ENCODE measurements around the gene AHI1.
"Not testable (repeated sequence)": the region's sequence is repeated elsewhere in the genome, so short reads cannot be mapped to it uniquely, and the experiment has no call there.

The AHI1 gene

DNA sequence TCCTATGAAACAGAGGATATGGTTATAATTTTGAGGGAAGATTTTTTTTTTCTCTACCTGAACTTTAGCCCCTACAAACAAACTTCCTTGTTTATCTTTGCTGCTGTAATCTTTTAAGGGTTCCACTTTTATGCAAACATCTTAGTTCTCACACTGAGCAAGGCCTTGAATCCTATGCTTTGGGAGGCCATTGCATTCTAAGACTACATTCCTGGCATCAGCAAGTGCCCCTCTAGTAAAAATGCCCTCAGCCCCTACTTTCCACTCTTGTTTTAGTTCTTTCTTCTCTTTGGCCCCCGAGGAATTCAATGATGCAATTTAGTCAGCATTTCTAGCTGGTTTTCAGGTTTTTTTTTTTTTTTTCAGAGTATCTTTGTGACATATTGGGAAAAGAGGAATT is 8.1 kb upstream of the AHI1 start:
- DNase-seq = no peak

DNA sequence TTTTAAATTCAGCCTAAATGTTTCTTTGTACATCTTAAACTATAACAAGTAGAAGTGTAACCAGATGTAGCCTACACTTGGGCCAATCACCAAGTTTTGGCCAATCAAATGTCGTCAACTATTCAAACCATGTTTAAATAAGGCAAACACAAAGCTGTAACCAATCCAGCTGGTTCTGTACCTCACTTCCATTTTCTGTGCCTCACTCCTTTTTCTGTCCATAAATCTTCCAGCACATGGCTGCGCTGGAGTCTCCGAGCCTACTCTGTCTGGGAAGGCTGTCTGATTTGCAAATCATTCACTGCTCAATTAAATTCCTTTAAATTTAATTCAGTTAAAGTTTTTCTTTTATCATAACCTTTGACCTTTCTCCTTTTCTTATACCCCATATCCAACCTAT is 7.7 kb upstream of the AHI1 start:
- no peak for DNase-seq

DNA sequence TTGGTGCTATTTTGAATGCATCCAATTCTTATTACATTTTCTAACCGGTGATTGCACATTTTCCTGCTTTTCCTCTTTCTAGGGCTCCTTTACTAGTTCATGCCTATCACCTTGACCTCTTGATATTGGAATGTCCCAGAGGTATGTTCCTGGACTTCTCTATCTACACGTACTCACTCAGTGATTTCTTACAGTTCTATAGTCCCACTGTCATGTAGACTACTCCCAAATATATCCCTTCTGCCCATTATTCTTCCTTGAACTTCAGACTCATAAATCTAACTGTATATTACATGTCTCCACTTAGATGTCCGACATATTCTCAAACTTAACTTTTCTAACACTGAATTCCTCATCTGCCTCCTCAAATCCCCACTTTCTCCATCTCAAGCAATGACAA is 7.2 kb upstream of the AHI1 start:
- no peak for DNase-seq

DNA sequence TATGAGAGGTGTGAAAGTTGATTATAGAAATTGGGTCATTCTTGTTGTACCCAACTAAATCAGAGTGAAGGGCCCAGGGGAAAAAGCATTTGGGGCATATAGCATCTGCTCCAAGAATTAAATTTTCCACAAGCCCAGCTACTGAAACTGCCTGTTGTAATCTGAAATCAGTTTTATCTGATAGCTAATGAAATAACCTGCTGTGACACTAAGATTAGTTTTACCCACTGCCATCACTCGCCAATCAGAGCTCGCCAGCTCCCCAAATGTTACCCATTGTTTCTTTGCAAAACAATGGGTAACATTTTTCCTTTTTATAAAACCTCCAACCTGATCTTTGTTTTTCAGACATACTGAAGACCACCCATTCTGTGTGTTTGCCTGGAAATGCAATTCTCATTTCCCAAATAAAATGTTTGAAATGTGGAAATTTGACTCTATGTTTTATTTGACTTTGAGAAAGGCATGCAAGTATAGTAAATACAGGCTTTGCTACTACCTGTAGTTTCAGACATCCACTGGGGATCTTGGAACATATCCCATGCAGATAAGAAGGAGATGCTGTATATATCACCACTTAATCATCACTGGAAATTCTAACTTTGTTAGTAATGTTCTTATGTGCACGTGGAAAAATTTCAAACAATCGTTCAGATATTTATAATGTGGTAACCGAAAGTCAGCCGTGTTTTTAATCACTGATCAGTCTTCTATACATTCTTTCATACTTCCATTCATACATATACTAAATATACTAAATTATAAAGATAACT is 6.3 kb upstream of the AHI1 start:
- no peak for DNase-seq

DNA sequence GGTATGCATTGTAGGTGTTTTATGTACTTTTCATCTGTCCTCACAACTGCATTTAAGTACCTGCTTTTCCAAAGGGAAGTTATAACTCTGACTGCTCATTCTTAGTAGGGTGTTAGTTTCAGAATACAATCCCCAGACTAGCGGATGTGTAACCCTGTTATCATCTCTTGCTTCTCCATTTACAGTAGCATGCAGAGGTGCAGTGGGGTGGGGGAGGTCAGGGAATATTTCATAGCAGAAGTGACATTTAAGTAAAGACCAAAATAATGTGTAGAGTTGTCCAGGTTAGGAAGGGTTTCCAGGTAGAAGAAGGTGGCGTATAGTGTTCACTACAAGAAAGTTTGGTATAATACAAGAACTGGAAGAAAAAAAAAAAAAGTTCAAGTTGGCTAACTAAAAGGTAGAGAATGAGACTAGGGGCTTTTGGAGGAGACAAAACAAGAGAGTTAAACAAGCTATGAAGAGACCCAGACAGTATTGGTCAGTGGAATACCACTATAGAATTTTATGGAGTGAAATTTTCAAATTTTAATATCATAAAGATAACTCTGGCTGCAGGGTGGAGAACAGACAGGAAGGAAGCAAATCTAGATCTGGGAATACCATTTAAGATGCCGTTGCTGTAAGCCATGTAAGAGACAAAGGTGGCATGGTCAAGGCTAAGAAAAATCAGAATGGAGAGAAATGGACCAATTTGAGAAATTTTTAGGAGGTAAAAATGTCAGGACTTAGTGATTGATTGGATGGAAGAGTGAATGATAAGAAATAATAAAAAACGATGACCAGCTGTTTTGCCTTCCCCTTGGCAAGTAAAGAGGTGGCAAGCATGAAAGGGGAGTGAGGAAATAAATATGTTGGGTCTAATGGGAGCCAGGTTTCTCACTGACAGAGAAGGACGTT is 2.2 kb upstream of the AHI1 start:
- no peak for DNase-seq

DNA sequence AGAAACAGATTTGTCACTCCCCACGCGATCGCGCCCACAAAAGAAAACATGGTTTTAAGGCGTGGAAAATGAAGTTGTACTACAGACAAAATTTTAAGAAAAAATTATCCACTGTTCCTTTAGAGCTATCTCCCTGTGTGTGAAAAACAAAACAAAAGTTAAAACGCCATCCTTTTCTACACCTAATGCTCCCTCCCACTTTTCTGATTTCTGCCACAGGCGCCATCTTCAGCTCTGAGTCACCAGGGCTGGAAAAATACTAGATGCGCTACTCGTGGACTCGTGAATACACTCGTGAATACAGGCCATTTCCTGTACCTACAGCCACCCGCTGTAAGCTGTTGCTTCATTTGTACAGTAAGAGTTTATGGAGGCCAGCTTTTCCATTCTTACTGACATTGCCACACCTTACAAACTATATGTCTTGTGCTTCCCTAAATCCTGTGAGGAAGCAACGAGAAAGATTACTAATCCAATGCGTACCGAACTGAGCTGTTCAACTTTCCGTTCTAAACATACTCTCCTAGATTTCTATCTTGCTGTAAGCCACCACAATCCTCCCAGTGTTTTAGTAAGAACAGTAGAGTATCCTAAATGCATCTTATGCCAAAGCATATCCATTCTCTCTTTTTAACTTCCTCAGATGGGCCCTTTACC is 773 bp upstream of the AHI1 start:
- DNase-seq = peak in 12 of 14 donors; percentile 10 to 78 (median 43)

DNA sequence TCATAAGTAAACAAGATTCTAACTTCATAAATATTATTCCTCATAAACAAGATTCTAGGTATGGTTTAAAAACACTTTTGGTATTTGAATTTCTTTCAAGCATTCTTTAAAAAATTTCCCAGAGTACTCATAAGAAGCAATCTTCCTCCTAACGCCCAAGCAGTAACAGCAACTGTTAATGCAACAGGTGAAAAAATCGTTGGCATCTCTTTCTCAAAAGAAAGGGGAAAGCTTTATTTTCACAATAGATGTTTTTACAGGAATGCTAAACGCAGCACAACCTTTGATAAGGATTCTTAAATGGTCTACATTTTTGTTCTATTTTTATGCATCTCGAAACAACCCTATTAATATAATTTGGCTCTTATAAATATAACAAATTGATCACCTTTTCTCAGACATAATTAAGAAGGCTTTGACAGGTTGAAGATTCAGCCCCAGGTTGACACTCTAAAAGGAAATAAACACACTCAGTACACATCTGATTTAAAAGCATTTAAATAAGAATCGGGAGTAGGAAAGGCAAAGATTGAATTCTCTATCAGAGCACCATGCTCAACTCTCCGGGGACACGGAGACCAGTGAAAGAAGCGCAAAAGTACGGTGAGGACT is 634 bp downstream of the AHI1 start:
- DNase-seq = peak in 1 of 14 donors; percentile 51

DNA sequence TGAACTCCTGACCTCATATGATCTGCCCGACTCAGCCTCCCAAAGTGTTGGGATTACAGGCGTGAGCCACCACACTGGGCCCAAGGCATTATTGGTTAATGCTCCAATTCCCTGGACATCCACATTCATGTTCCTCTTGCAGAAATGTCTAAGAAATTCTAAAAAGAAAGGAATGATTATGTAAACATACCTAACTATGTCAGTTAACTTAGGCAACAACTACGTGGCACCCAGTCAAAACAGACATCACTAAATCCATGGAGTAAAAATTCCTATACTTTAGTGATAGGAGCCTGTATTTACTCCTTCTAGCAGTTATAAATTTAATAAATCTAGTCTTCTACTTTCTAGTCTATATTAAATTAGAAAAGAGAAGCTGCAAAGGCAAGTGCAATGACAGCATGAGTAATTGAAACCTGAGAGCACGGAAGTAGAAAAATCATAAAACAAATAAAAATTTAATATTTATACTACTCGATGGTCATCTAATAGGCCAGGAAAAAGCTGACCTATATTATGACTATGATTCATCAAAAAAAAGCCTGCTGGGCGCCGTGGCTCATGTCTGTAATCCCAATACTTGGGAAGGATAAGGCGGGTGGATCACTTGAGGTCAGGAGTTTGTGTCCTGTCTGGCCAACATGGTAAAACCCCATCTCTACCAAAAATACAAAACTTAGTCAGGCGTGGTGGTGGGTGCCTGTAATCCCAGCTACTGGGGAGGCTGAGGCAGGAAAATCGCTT is 4.2 kb downstream of the AHI1 start:
- no peak for DNase-seq

DNA sequence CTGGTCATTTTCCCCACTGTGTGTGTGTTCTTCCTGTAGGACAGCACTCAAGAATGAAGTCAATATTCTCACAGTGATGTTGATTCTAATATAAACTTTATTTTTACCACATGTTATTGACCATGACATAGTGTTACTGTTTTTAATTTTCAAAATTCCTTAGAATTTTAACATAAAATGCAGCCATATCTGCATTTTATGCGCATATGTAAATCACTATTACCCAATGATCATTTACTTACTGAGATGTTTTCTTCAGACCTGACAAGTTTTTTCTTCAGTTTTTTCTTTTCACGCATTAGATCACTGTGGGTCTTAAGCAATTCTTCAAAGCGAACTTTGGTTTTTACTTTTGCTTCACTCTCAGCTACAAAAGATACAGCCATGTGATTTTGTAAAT is 7.2 kb downstream of the AHI1 start:
- DNase-seq = no peak

DNA sequence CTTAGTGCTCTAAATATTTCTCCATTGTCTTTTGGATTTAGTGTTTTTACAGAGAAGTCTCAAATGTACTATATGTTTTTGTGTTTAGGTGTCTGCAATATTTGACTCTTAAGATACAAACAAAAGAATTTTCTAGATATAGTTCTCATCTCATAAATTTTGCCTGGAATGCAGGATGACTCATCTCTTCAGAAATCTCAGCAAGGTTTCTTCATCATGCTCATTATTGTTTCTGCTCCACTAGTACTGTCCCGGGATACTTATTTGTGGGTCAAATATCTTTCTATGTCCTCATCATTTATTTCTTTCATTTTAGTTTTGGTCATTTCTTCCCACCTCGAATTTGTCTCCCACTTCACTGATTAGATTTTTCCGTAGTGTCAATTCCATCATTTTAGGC is 9.5 kb downstream of the AHI1 start:
- DNase-seq = no peak

DNA sequence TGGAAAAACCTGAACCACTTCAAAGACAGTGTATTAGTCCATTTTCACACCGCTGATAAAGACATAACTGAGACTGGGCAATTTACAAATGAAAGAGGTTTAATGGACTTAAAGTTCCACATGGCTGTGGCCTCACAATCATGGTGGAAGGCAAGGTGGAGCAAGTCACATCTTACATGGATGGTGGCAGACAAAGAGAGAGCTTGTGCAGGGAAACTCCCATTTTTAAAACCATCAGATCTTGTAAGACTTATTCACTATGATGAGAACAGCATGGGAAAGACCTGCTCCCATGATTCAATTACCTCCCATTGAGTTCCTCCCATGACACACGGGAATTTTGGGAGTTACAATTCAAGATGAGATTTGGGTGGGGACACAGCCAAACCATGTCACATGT is 13.6 kb downstream of the AHI1 start:
- not testable (repeated sequence) for DNase-seq

DNA sequence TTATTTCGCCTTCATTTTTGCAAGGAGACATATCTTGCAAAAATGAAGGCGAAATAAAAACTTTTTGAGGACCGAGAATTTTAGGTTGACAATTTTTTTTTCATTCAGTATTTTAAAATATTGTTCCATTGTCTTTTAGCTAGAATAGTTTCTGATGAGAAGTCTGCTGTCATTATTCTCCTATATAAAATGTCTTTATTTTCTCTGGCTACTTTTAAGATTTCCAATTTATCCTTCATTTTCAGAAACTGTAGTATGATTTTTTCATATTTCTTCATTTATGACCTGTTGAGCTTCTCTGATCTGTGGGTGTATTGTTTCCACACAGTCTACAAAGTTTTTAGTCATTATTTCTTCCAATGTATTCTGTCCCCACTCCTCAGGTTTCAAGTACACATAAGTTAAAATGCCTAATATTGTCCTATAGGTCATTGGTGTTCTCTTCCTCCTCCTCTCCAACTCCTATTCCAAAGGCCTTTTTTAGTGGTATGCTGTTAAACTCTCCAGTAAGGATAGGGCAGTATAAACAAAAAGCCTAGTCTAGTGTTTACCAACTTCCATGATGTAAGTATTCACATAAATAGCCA is 15.7 kb downstream of the AHI1 start:
- DNase-seq = no peak

DNA sequence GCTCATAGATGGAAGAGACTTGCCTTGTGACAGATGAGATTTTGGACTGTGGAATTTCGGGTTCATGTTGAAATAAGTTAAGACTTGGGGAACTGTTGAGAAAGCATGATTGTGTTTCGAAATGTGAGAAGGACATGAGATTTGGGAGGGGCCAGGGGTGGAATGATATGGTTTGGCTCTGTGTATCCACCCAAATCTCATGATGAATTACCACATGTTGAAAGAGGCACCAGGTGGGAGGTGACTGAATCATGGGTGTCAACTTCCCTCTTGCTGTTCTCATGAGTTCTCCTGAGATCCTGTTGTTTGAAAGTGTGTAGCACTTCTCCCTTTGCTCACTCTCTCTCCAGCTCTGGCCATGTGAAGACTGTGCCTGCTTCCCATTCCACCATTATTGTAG is 17.9 kb downstream of the AHI1 start:
- DNase-seq = no peak

DNA sequence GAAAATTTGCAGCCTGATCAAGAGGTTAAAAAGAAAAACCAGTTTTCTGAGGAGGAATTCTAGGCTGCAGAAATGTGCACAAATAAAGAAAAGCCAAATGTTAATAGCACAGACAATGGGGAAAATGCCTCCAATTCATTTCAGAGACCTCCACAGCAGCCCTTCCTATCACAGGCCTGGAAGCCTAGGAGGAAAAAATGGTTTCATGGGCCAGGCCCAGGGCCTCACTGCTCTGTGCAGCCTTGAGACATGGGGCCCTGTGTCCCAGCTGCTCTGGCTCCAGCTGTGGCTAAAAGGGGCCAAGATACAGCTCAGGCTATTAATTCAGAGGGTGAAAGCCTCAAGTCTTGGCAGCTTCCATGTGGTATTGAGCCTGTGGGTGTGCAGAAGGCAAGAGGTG is 18.9 kb downstream of the AHI1 start:
- DNase-seq = no peak

DNA sequence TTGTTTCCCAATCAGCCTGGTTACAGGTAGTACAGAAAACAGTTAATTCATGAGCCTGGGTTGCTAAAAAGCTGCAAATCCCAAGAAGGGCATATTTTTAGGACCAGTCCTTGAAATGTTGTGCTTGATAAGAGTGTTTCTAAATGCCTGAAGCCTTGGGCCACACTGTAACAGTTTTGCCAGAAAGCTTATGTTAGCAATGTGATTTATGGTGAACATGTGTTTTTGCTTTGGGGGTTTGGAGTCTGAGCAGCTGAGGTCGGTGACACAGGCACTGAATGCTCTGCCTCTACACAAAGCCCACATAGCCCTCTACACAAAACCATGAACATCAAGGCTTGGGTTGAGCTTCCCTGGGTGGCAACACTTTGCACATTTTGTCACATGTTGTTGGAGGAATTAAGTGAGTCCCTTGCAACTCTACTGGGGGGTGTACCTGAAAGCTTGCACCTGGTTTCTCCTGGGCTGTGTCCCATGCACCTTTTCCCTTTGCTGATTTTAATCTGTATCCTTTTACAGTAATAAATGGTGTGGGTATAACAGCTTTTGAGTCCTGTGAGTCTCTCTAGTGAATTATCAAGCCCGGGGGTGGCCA is 22.2 kb downstream of the AHI1 start:
- no peak for DNase-seq

DNA sequence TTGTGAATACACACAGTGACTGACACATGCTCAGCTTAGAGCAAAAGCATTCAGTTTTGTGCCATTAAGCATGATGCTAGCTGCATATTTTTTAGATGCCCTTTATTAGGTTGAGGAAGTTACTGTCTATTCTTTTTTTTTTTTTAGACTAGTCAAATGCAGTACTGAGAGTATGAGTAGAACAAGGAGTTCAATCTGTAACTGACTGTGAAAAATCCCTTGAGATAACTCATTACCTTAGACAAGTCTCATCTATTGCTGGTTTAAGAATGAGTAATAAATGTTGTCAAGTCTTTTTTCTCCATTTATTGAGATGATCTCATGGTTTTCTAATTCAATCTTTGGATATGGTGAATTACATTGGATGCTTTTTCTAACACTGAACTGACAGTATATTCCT is 23.2 kb downstream of the AHI1 start:
- DNase-seq = no peak

DNA sequence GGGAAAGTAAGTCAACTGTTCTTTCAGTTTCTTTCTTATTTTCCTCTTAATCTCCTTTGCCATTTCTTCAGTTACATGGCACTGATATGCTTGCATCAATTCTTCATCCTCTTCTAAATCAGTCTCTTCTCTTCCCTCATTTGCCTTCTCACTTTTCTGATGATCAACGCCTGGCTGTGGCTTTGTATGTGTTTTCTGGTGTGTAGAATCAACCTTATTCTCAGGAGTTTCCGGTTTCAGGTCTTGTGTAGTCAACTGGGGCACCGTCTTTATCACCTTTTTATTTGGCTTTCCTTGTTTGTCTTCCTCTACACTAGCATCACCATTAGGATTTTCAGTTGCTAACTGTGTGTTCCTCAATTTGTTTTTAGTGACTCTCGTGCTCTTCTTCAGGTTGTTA is 31.6 kb downstream of the AHI1 start:
- no peak for DNase-seq

DNA sequence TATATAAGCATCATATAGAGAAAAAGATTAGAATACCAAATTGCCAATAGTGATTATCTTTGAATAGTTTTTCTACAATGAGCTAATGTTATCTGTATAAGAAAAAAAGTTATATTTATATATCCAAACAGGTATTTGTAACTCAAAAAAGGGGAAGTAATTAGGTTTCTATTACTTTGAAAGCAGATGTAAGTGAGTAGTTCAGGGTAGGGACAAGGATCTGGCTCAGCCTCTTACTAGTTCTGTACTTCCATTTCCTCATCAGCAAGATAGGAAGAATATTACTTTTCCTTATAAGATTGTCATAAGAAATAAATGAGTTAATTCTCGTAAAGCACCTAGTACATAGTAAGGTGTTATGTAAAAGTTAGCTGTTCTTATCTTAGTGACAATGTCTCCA is 32.2 kb downstream of the AHI1 start:
- DNase-seq = no peak

DNA sequence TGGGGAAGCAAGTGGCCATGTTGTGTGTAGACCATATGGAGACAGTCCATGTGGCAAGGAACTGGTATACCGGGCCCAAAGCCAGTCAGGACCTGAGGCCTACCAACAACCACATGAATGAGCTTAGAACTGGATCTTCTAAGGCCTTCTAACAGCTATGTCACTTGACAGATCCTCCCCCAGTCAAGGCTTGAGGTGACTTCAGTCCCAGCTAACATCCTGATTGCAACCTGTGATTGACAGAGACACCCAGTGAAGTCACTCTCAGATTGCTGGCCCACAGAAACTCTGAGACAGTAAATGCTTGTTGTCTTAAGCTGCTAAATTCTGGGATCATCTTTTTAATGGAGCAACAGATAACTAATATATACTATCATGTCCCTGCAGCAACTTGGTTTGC is 32.9 kb downstream of the AHI1 start:
- DNase-seq = no peak

DNA sequence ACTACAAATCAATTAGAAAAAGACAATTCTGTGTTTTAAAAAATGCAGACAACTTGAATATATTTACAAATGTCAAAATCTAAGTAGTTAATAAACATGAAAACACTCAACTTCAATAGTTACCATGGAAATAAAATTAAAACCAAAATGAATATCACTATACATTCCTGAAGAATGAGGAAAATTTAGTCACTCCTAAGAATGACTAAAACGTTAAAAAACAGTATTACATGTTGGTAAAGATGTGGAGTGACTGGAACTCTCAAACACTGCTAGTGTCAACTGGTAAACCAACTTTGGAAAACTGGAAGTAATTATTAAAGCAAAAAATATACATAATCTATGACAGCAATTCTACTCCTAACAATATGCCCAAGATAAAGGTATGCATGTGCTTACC is 36.3 kb downstream of the AHI1 start:
- no peak for DNase-seq

DNA sequence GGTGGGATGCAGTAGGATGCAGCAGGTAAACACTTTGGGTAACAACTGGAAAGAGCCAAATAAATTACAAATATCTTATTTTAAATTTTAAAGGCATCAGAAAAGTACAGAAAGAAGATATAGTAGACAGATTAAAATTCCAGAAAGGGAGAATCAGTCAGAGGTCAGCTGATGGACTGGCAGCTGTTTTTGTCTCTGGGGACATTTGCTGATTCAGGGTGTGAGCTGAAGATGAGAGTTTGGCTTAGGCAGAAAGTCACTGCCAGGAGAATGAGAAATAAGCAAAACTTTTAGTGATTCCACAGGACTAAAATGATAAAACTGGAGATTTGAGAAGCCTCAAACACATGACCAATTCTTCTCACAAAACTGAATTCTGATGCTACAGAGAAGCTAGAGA is 39.5 kb downstream of the AHI1 start:
- DNase-seq = no peak
